Measurements from ENCODE around the gene TOR1AIP2. TPM values are rescaled to one million over a fixed set of nuclear protein-coding genes. Genes with fewer than 3 reads are reported as not detected.

The TOR1AIP2 gene
- total and polyA plus RNA-seq, 2 of the 8 experiments (the other 6 are each of a cell fraction or from before 2014, with no cell fraction given): 12.1 to 75.2 TPM

GRCh38 chr1:179822065-179822464, 55.5 kb downstream of the TOR1AIP2 start (continued):
- TF ChIP-seq USF2 (IDR thresholded peaks at IDR 0.05; ENCODE audit: low read length): no peak
- TF ChIP-seq CEBPB (IDR thresholded peaks at IDR 0.05; ENCODE audit: low read depth, low read length): no peak
- no peak for TF ChIP-seq GTF2F1 (IDR thresholded peaks at IDR 0.05; ENCODE audit: borderline replicate concordance, low read depth, low read length)
- TF ChIP-seq SUZ12 (IDR thresholded peaks at IDR 0.05; ENCODE audit: low read length): no peak
- no peak for TF ChIP-seq BACH1 (IDR thresholded peaks at IDR 0.05; ENCODE audit: low read length)
- no peak for TF ChIP-seq RNF2 (IDR thresholded peaks at IDR 0.05; ENCODE audit: borderline replicate concordance, low read depth, low read length, missing control alignments, poor library complexity, severe bottlenecking)
- TF ChIP-seq ATF3 (IDR thresholded peaks at IDR 0.05; ENCODE audit: insufficient read depth, low read depth, low read length): no peak
- TF ChIP-seq NANOG (IDR thresholded peaks at IDR 0.05; ENCODE audit: insufficient read depth, low read depth, low read length, poor library complexity, severe bottlenecking): no peak

All from H1 (cell line).